Left lung (tissue), 10 donors: ENCODE measurements around the gene SH3RF1. TPM values are rescaled to one million over a fixed set of nuclear protein-coding genes. Genes with fewer than 3 reads are reported as not detected.

Experiments
- ATAC-seq: fragments of 200-7000 bp; cut with Tn5 transposase; one replicate; pipeline ENCODE4 v1.9.1; 2020; ENCODE audit warnings: moderate library complexity
- DNase-seq, 4 donors: peaks; one replicate each; pipeline ENCODE4 v3.0.0-alpha.2; 2013 to 2020
- H3K27ac ChIP-seq, 2 donors: fragments of 200-600 bp; sonication (generic) in 1 of 2; one replicate each; pipeline versions ENCODE4 v1.5.0 to v1.8.0; 2020 to 2021
- H3K27me3 ChIP-seq, 2 donors: fragments of 200-600 bp; sonication (generic) in 1 of 2; one replicate each; pipeline versions ENCODE4 v1.5.0 to v1.8.0; 2020 to 2021
- H3K36me3 ChIP-seq, 2 donors: fragments of 200-600 bp; sonication (generic) in 1 of 2; one replicate each; pipeline versions ENCODE4 v1.5.0 to v1.8.0; 2020 to 2021
- H3K4me1 ChIP-seq, 2 donors: fragments of 200-600 bp; one replicate each; pipeline ENCODE4 v1.8.0; 2021
- H3K4me3 ChIP-seq, 2 donors: fragments of 200-600 bp; sonication (generic) in 1 of 2; one replicate each; pipeline versions ENCODE4 v1.5.0 to v1.8.0; 2020 to 2021; ENCODE audit warnings: mild to moderate bottlenecking in 1 of 2
- H3K9me3 ChIP-seq, 2 donors: fragments of 200-600 bp; sonication (generic) in 1 of 2; one replicate each; pipeline versions ENCODE4 v1.5.0 to v1.8.0; 2020 to 2021
- intact Hi-C, 2 donors: fragments of 100-400 bp; cut with DNase I; formaldehyde crosslinking; loops; one replicate each; pipeline versions ENCODE4 v1.11.2 to v1.14.2; 2022
- polyA plus RNA-seq, 6 donors: library from polyadenylated mRNA; unstranded; fragments of 120-200 nt; gene quantifications; one replicate each; pipeline ENCODE4 v1.2.1, GENCODE V29; 2013; ENCODE audit not compliant: insufficient read length in 6 of 6
- total RNA-seq, 2 donors: library from RNA; stranded (reverse); fragmentation: NEBNext Ultra II Directional; extraction: Animal tissue kit (Norgen Biotek cat#: 25700); gene quantifications; one replicate each; pipeline ENCODE4 v1.2.1, GENCODE V29; 2021
- TF ChIP-seq, protein P1 (sequence below), 2 donors: fragments of 200-600 bp; sonication (generic) in 1 of 2; IDR thresholded peaks; one replicate each; pipeline versions ENCODE4 v1.5.0 to v1.8.0; 2021; ENCODE audit warnings: antibody characterized with exemption in 2 of 2
- donor health status: DM: no; HTN: yes; CAD: no.
- donor health status: DM: no; HTN: no; CAD: no.

The SH3RF1 gene
- total and polyA plus RNA-seq, 8 donors: 18.9 to 39.4 (median 20.8) TPM

DNA sequence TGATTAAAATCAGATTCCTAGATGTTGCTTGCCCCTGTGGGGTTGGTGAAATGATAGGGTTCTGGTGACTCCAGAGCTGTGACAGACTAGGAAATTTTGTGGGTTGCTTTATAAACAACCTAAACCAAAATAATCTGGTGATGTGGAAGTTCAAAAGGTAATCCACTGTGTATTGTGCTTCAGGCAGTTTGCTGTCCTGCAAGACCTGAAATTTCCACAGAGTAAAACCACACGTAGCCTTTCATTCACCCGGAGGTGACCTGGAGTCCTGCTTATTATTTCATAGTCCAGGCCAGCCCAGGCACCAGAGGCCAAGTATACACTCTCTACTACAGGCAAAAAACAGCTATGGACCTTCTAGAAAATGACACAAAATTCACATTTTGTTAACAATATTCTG lies 146.1 kb downstream of the SH3RF1 start:
- H3K4me3 ChIP-seq: no peak overlapping the region
- H3K9me3 ChIP-seq: no peaks in the 10 kb centered on the region
- H3K4me1 ChIP-seq: no peaks in the 10 kb centered on the region
- TF ChIP-seq, protein P1, sequence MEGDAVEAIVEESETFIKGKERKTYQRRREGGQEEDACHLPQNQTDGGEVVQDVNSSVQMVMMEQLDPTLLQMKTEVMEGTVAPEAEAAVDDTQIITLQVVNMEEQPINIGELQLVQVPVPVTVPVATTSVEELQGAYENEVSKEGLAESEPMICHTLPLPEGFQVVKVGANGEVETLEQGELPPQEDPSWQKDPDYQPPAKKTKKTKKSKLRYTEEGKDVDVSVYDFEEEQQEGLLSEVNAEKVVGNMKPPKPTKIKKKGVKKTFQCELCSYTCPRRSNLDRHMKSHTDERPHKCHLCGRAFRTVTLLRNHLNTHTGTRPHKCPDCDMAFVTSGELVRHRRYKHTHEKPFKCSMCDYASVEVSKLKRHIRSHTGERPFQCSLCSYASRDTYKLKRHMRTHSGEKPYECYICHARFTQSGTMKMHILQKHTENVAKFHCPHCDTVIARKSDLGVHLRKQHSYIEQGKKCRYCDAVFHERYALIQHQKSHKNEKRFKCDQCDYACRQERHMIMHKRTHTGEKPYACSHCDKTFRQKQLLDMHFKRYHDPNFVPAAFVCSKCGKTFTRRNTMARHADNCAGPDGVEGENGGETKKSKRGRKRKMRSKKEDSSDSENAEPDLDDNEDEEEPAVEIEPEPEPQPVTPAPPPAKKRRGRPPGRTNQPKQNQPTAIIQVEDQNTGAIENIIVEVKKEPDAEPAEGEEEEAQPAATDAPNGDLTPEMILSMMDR (IDR thresholded peaks at IDR 0.05): no peak
- peaks cover 0 to 43% of the 10 kb centered on the region in 2 donors for H3K36me3 ChIP-seq
- intact Hi-C loops: no loop called here
- DNase-seq (no peak), ATAC-seq (no peak)
- H3K27ac ChIP-seq: no peak overlapping the region
- no peaks in the 10 kb centered on the region for H3K27me3 ChIP-seq

DNA sequence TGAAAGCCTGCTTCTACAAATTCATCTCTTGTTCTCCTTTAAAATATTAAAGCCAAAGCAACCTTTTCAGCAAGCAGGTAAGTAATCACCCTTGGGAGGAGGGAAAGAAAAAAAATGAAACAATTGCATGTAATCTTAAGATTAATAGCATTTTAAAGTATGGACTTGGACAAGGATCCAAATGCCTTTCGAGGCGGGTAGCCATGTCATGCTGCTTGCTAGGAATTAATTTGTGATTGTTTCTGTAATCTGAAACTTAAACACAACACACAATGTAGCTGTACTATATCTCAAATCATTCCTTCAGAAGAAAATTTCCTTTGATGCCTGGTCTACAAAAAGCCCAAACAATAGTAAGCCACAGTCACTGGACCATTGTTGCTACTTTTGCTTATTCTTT lies 148.3 kb downstream of the SH3RF1 start:
- intact Hi-C loops: no loop called here
- no peak for DNase-seq
- Histone ChIP-seq H3K4me3 (no peak overlapping the region), H3K36me3 (peaks cover 0 to 34% of the 10 kb centered on the region in 2 donors), H3K27ac (no peak overlapping the region), H3K27me3 (no peaks in the 10 kb centered on the region), H3K4me1 (no peaks in the 10 kb centered on the region), H3K9me3 (no peaks in the 10 kb centered on the region)
- ATAC-seq: no peak
- TF ChIP-seq, protein P1 (IDR thresholded peaks at IDR 0.05): no peak

DNA sequence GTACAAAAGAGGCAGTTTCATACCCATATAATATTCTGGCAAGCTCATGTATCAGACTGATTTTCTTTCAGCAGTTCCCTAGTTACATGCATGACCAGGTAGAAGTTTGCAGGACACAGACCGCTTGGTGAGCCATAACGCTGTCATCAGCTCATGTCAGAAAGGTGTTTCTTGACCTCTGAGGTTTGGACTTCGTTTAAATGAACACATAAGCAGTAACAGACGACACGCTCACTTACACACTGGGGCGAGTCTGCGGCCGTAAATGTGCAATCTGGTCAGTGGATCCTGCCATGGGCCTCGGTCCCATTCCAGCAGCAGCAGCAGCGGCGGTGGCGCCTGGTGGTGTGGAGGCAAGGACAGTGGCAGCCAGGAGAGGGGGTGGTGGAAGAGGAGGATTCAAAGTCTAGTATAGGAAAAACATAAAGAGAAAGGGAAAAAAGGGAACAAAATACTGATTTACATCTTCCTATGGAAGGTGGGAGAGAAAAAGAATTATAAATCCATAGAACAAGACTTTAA lies 148.8 kb downstream of the SH3RF1 start:
- TF ChIP-seq, protein P1 (IDR thresholded peaks at IDR 0.05): no peak
- Histone ChIP-seq H3K36me3 (peaks cover 0 to 36% of the 10 kb centered on the region in 2 donors), H3K4me3 (no peak overlapping the region), H3K27me3 (no peaks in the 10 kb centered on the region), H3K4me1 (no peaks in the 10 kb centered on the region), H3K9me3 (no peaks in the 10 kb centered on the region), H3K27ac (no peak overlapping the region)
- intact Hi-C loops: no loop called here
- ATAC-seq: no peak
- DNase-seq: peak in 1 of 4 donors; percentile 73

DNA sequence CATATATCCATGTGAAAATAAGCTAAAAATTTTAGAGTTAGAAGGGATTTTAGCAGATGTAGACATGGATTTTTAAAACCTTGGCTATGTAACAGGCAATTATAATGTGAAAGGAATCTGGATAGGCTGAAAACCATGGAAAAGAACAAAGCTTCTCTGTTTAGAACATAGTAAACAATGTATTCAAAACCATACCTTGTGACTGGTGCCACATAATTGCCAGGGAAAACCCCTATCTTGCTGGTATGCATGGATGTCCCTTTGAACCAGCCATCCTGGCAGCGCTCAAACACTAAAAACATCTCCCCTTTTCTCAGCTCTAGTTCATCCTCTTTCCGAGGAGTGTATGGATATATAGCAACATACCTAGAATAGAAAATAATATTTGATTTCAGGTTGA lies 150.1 kb downstream of the SH3RF1 start:
- H3K27me3 ChIP-seq: no peaks in the 10 kb centered on the region
- intact Hi-C loops: no loop called here
- peaks cover 0 to 7% of the 10 kb centered on the region in 2 donors for H3K4me1 ChIP-seq
- TF ChIP-seq, protein P1 (IDR thresholded peaks at IDR 0.05): no peak
- H3K36me3 ChIP-seq: peaks cover 0 to 49% of the 10 kb centered on the region in 2 donors
- no peak overlapping the region for H3K4me3 ChIP-seq
- H3K27ac ChIP-seq: no peak overlapping the region
- DNase-seq (no peak), ATAC-seq (no peak)
- no peaks in the 10 kb centered on the region for H3K9me3 ChIP-seq

DNA sequence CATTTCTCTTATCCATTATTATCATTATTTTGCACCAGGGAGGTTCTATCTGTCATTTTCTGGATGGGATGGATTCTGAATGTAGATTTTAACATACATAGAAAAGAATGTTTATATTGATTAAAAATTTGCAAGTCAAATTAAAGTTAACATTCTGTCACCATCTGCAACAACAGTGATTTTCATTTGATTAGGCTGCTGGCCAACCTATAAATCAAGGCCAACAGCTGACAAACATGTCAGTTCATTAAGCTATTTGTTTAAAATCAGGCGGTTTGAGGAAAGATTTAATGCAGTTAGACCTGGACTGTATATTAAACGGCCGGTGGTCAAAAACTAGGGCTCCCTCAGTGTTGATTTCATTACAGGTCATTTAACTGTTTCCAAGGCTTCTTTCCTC lies 151.2 kb downstream of the SH3RF1 start:
- no peak overlapping the region for H3K4me3 ChIP-seq
- no peaks in the 10 kb centered on the region for H3K9me3 ChIP-seq
- no peak overlapping the region for H3K27ac ChIP-seq
- intact Hi-C loops: no loop called here
- H3K27me3 ChIP-seq: no peaks in the 10 kb centered on the region
- H3K4me1 ChIP-seq: peaks cover 0 to 7% of the 10 kb centered on the region in 2 donors
- H3K36me3 ChIP-seq: peaks cover 0 to 55% of the 10 kb centered on the region in 2 donors
- TF ChIP-seq, protein P1 (IDR thresholded peaks at IDR 0.05): no peak
- ATAC-seq (no peak), DNase-seq (no peak)
